Upper lobe of left lung (tissue), 4 donors: ENCODE data around the gene NACC2.

Experiments
- EP300 ChIP-seq, 4 donors: sonication (generic); formaldehyde crosslinking; IDR thresholded peaks; one replicate each; pipeline ENCODE4 v1.5.1; 2017; ENCODE audit warnings: antibody characterized with exemption in 4 of 4, control low read depth in 2 of 4
- POLR2A ChIP-seq, 4 donors: fragments of 450-650 bp; IDR thresholded peaks; one replicate each; pipeline ENCODE4 v1.5.1; 2016 to 2017; ENCODE audit warnings: antibody characterized with exemption in 4 of 4, mild to moderate bottlenecking in 2 of 4
- TF ChIP-seq, protein P1 (sequence below), 6 experiments: fragments of 450-650 bp in 4 of 6; fragments of 200-600 bp in 2 of 6; sonication (generic) in 2 of 6; IDR thresholded peaks; one replicate each; pipeline ENCODE4 v1.5.1; 2016 to 2019; ENCODE audit warnings: antibody characterized with exemption in 6 of 6

GRCh38 chr9:136110082-136111061 is 15.3 kb upstream of the NACC2 start:
- TF ChIP-seq, protein P1, sequence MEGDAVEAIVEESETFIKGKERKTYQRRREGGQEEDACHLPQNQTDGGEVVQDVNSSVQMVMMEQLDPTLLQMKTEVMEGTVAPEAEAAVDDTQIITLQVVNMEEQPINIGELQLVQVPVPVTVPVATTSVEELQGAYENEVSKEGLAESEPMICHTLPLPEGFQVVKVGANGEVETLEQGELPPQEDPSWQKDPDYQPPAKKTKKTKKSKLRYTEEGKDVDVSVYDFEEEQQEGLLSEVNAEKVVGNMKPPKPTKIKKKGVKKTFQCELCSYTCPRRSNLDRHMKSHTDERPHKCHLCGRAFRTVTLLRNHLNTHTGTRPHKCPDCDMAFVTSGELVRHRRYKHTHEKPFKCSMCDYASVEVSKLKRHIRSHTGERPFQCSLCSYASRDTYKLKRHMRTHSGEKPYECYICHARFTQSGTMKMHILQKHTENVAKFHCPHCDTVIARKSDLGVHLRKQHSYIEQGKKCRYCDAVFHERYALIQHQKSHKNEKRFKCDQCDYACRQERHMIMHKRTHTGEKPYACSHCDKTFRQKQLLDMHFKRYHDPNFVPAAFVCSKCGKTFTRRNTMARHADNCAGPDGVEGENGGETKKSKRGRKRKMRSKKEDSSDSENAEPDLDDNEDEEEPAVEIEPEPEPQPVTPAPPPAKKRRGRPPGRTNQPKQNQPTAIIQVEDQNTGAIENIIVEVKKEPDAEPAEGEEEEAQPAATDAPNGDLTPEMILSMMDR (IDR thresholded peaks at IDR 0.05), result peak in 2 of 6 experiments; percentile 18 to 20
- TF ChIP-seq EP300 (IDR thresholded peaks at IDR 0.05) (no peak), POLR2A (IDR thresholded peaks at IDR 0.05) (no peak)
